Lower leg skin (tissue), 4 donors: Measurements from ENCODE around the gene ACP4. TPM values are rescaled to one million over a fixed set of nuclear protein-coding genes. Genes with fewer than 3 reads are reported as not detected.
"Not testable (repeated sequence)": the region's sequence is repeated elsewhere in the genome, so short reads cannot be mapped to it uniquely, and the experiment has no call there.

Experiments used
- DNase-seq, 2 donors: peaks; one replicate each; pipeline ENCODE4 v3.0.0-alpha.2; 2019; ENCODE audit warnings: low spot score in 2 of 2
- H3K4me3 ChIP-seq: fragments of 200-600 bp; sonication (generic); 2 replicates; pipeline ENCODE4 v1.5.1; 2017; ENCODE audit warnings: mild to moderate bottlenecking, low read depth; ENCODE audit not compliant: poor library complexity, severe bottlenecking
- CTCF ChIP-seq, 3 donors: fragments of 450-650 bp; IDR thresholded peaks; one replicate each; pipeline ENCODE4 v1.5.1; 2016; ENCODE audit warnings: antibody characterized with exemption in 3 of 3, mild to moderate bottlenecking in 3 of 3, moderate library complexity in 2 of 3
- POLR2A ChIP-seq, 2 donors: fragments of 450-650 bp; IDR thresholded peaks; one replicate each; pipeline ENCODE4 v1.6.1; 2016 to 2017; ENCODE audit warnings: antibody characterized with exemption in 2 of 2, mild to moderate bottlenecking in 1 of 2, moderate library complexity in 1 of 2
- WGBS, 2 donors: methylation state at CpG; one replicate each; pipeline ENCODE4 v1.1.5; 2018; 5-methylcytosine and 5-hydroxymethylcytosine counted together
- intact Hi-C: fragments of 100-400 bp; cut with DNase I; formaldehyde crosslinking; loops from one replicate; pipeline ENCODE4 v1.15.0; 2023; ENCODE audit warnings: low total_unique reads
- total RNA-seq, 4 donors: library from RNA; depleted of rRNA; stranded (reverse); fragments of >200 nt; gene quantifications; one replicate each; pipeline ENCODE4 v1.1.0, GENCODE V29; 2016

Gene ACP4
- total RNA-seq, 4 donors from 2014 or later: 0.58 to 3.1 TPM; not detected in 2

GRCh38 chr19:50768277-50768676, 21.9 kb upstream of the ACP4 start:
- TF ChIP-seq CTCF (IDR thresholded peaks at IDR 0.05): no peak
- TF ChIP-seq POLR2A (IDR thresholded peaks at IDR 0.05): no peak
- no peak overlapping the region for H3K4me3 ChIP-seq
- DNase-seq: no peak
- 72 to 75% methylated on average over 5 of the region's 5 CpGs for WGBS, 2 donors
- intact Hi-C loops: no loop called here

DNA sequence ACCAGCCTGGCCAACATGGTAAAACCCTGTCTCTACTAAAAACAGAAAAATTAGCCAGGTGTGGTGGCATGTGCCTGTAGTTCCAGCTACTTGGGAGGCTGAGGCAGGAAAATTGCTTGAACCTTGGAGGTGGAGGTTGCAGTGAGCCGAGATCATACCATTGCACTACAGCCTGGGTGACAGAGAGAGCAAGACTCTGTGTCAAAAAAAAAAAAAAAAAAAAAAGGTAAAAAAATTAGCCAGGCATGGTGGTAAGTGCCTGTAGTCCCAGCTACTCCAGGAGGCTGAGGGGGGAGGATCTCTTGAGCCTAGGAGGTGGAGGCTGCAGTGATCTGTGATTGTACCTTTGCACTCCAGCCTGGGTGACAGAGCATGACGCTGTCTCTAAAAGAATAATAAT, 20.1 kb upstream of the ACP4 start, which contains the start of gene GPR32:
Gene GPR32, plus strand, starts transcription at position 301 of the 400 bp plus-strand sequence. CDS start 137 bp downstream, outside the sequence.
- WGBS, 2 donors: 83 to 86% methylated on average over 2 of the region's 2 CpGs
- intact Hi-C loops: loop anchor here (10.0 kb wide), 1 partner anchor 55 kb away; the partner anchor contains the start of gene SHANK1

DNA sequence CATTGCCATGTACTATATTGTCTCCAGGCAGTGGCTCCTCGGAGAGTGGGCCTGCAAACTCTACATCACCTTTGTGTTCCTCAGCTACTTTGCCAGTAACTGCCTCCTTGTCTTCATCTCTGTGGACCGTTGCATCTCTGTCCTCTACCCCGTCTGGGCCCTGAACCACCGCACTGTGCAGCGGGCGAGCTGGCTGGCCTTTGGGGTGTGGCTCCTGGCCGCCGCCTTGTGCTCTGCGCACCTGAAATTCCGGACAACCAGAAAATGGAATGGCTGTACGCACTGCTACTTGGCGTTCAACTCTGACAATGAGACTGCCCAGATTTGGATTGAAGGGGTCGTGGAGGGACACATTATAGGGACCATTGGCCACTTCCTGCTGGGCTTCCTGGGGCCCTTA, 19.3 kb upstream of the ACP4 start:
- 81 to 83% methylated on average over 10 to 13 of the region's 13 CpGs for WGBS, 2 donors
- intact Hi-C loops: loop anchor here (10.0 kb wide), 1 partner anchor 56 kb away; the partner anchor contains the start of gene SHANK1
- no peak for DNase-seq
- H3K4me3 ChIP-seq: no peak overlapping the region
- TF ChIP-seq CTCF (IDR thresholded peaks at IDR 0.05) (no peak), POLR2A (IDR thresholded peaks at IDR 0.05) (no peak)

More for the DNA sequence above, 20.1 kb upstream of the ACP4 start, which contains the start of gene GPR32:
- not testable (repeated sequence) for H3K4me3 ChIP-seq, DNase-seq

- intact Hi-C loops: loop anchor here (10.0 kb wide), 1 partner anchor 58 kb away; the partner anchor contains the start of gene SHANK1
- 64 to 70% methylated on average over 2 of the region's 2 CpGs for WGBS, 2 donors
- DNase-seq: no peak
- no peak for TF ChIP-seq CTCF (IDR thresholded peaks at IDR 0.05)
- TF ChIP-seq POLR2A (IDR thresholded peaks at IDR 0.05): no peak
- H3K4me3 ChIP-seq: no peak overlapping the region
These were observed 17.7 kb upstream of the ACP4 start for GRCh38 chr19:50772476-50772875.

GRCh38 chr19:50772912-50773311, 17.3 kb upstream of the ACP4 start:
- H3K4me3 ChIP-seq, DNase-seq: not testable (repeated sequence)
- intact Hi-C loops: loop anchor here (10.0 kb wide), 1 partner anchor 58 kb away; the partner anchor contains the start of gene SHANK1
- WGBS, 2 donors: 83 to 85% methylated on average over 3 of the region's 3 CpGs

DNA sequence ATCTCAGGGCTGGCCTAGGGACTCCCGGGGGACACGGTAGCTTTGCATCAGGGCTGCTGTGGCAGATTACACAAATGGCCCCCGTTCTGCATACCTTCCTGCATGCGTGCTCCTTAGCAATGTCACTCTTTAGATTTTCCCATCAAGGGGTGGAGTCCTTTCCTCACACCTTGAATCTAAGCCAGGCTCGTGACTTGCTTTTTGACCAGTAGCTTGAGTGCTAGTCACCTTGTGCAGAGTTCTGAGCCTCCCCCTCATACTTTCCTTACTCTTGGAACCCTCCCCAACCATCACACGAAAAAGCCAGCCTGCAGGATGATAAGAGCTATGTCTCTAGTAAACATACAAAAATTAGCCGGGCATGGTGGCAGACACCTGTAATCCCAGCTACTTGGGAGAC, 16.8 kb upstream of the ACP4 start:
- not testable (repeated sequence) for H3K4me3 ChIP-seq, DNase-seq
- 58 to 71% methylated on average over 7 of the region's 7 CpGs for WGBS, 2 donors
- intact Hi-C loops: loop anchor here (10.0 kb wide), 1 partner anchor 59 kb away; the partner anchor contains the start of gene SHANK1

DNA sequence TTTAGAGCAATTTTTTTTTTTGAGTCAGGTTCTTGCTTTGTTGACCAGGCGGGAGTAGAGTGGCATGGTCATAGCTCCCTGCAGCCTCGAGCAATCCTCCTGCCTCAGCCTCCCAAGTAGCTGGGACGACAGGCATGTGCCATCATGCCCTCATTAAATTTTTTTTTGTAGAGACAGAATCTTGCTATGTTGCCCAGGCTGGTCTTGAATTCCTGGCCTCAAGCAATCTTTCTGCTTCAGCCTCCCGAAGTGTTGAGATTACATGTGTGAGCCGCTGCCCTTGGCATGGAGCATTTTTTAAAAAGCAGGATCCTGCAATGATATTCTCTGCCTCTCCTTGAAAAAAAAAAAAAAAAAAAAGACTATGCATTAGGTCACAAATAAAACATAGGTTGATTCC, 14.1 kb upstream of the ACP4 start:
- TF ChIP-seq CTCF (IDR thresholded peaks at IDR 0.05) (no peak), POLR2A (IDR thresholded peaks at IDR 0.05) (no peak)
- intact Hi-C loops: loop anchor here (10.0 kb wide), 1 partner anchor 61 kb away; the partner anchor contains the start of gene SHANK1
- WGBS, 2 donors: 45 to 68% methylated on average over 5 of the region's 5 CpGs
- DNase-seq: no peak
- no peak overlapping the region for H3K4me3 ChIP-seq
